ENCODE results near the gene LCN1.
"Not testable (repeated sequence)": the region's sequence is repeated elsewhere in the genome, so short reads cannot be mapped to it uniquely, and the experiment has no call there.

The LCN1 gene

GRCh38 chr9:135505406-135506187 is 15.6 kb upstream of the LCN1 start:
- no peak for DNase-seq

- DNase-seq: no peak
Observed at GRCh38 chr9:135506327-135507103, 14.7 kb upstream of the LCN1 start.

GRCh38 chr9:135507104-135508035 is 13.9 kb upstream of the LCN1 start:
- no peak for DNase-seq

GRCh38 chr9:135508211-135508820 is 12.9 kb upstream of the LCN1 start:
- no peak for DNase-seq

- no peak for DNase-seq
Observed at GRCh38 chr9:135509458-135509857, 11.8 kb upstream of the LCN1 start.

GRCh38 chr9:135512241-135512603 is 9.0 kb upstream of the LCN1 start:
- DNase-seq: no peak

GRCh38 chr9:135512904-135513303 is 8.3 kb upstream of the LCN1 start:
- DNase-seq: no peak

- no peak for DNase-seq
Observed at GRCh38 chr9:135513351-135513846, 7.8 kb upstream of the LCN1 start.

- DNase-seq: not testable (repeated sequence)
Observed at GRCh38 chr9:135513906-135514305, 7.3 kb upstream of the LCN1 start.

GRCh38 chr9:135514342-135515082 is 6.7 kb upstream of the LCN1 start:
- no peak for DNase-seq

GRCh38 chr9:135515083-135515951 is 5.9 kb upstream of the LCN1 start:
- DNase-seq: no peak

- DNase-seq: no peak
Observed at GRCh38 chr9:135516132-135516860, 4.9 kb upstream of the LCN1 start.

- DNase-seq: no peak
Observed at GRCh38 chr9:135517407-135517822, 3.8 kb upstream of the LCN1 start.

GRCh38 chr9:135519179-135519971 is 1.9 kb upstream of the LCN1 start:
- DNase-seq: no peak

GRCh38 chr9:135521608-135522095 is 412 bp downstream of the LCN1 start:
- DNase-seq: no peak

GRCh38 chr9:135522137-135522877 is 1.1 kb downstream of the LCN1 start:
- DNase-seq: no peak

GRCh38 chr9:135522931-135523330 is 1.7 kb downstream of the LCN1 start:
- no peak for DNase-seq

GRCh38 chr9:135523521-135524129 is 2.4 kb downstream of the LCN1 start:
- no peak for DNase-seq

Measured in NCI-H2171 treated with DMSO at 0.1 percent for 48 hours (cell line).